NCI-H82 treated with DMSO at 0.1 percent for 48 hours (cell line): ENCODE results near the gene HNRNPK.

Source experiments
- DNase-seq: peaks from one replicate; lab custom pipeline; 2025; ENCODE audit not compliant: unreplicated experiment; lab: John Stamatoyannopoulos, UW

HNRNPK gene

DNA sequence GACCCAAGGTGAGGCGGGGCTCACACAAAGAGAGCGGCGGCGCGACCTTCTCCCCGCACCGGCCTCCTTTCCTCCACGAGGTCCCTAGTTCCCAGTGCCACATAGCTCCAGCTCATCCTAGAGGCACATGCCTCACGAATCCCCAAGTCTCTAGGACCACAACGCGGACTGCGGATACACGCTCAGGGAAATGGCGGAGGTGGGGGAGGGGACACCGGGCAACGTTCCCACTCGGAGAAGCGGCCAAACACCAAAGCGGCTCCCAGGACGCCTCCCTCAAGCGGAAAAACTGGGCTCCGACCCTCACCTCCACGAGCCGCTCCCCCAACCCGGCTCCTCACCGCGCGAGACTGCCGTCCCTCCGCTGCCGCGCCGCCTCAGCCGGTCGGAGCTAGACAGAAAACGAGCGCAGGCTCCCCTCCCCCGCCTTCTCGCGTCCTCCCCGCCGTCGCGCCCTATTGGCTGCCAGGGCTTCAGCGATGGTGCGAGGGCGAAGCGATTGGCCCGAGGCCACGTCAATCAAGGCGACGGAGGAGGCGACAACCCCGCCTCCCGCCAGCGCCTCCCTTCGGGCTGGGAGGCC is at the start of gene HNRNPK:
TSS of gene HNRNPK (minus strand) at position 404 of the 583 bp plus-strand sequence. CDS start 1,963 bp downstream, outside the sequence.
- DNase-seq: peak; percentile 79

DNA sequence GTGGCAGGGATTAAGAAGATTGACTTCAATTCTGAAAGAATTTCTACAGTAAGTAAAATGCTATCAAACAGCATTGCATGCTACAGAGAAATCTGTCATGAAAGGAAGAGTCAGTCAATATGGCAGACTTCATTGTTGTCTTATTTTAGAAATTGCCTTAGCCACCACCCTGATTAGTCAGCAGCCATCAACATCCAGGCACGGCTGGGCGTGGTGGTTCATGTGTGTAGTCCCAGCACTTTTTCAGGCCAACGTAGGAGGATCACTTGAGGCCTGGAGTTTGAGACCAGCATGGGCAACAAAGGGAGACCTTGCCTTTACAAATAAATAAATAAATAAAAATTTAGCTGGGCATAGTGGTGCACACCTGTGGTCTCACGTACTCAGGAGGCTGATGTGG is 47.2 kb upstream of the HNRNPK start:
- no peak for DNase-seq

DNA sequence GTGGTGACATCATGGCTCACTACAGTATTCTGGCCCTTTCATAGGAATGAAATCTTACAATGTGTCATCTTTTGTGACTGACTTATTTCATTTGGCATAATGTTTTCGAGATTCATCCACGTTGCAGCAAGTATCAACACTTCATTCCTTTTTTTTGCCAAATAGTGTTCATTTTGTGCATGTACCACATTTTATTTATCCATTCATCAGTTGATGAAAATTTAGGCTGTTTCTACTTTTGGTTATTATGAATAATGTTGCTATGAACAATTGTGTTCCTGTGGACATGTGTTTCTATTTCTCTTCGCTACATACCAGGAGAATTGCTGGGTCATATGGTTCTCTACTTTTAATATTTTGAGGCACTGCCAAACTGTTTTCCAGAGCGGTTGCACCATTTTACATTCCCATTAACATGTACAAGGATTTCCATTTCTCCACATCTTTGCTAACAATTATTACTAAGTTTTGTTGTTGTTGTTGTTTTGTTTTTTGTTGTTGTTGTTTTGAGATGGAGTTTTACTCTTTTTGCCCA is 44.1 kb upstream of the HNRNPK start:
- DNase-seq: no peak

DNA sequence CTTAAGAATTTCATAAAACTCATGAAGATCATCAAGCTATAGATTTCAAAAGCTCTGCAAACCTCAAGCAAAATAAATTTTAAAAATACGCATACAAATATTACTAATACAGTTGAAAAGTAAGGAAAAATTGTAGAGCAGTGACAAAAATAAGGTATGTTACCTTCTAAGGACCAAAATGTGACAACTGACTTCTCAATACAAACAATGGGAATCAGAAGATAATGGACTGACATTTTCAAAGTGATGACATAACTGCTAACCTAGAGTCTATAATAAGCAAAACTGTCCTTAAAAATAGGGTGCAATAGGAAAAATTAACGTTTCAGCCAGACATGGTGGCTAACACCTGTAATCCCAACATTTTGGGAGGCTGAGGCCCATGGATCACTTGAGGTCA is 27.6 kb upstream of the HNRNPK start:
- no peak for DNase-seq

DNA sequence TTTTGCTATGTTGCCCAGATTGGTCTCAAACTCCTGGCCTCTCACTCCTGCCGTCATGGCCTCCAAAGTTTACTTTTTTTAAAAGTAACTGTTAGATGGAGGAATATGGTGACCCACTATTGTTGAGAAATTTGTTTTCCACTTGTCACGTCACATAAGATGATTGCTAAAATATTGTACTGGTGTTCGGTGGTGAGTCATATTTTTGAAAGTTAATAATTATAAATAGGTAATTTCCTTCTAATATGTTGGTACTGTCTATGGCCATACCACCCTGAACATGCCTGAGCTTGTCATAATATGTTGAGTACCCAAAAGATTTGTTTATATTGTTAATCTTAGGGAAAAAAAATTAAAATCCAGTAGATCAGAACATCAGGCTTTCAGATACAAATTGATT is 23.2 kb upstream of the HNRNPK start:
- DNase-seq: no peak

DNA sequence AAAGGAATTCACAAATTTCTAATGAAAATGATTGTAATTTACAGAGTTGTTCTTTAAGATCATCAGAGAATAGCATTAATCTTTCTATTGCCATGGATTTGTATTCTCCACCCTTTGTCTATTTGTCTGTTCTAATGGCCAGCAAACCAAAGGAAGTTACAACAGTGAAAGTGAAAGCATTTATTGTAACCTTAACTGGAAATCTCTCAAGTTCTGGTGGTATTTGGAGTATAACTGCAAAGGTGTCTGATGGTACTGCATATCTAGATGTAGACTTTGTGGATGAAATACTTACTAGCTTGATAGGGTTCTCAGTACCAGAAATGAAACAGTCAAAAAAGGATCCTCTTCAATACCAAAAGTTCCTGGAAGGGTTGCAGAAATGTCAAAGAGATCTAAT is 22.3 kb upstream of the HNRNPK start:
- no peak for DNase-seq

DNA sequence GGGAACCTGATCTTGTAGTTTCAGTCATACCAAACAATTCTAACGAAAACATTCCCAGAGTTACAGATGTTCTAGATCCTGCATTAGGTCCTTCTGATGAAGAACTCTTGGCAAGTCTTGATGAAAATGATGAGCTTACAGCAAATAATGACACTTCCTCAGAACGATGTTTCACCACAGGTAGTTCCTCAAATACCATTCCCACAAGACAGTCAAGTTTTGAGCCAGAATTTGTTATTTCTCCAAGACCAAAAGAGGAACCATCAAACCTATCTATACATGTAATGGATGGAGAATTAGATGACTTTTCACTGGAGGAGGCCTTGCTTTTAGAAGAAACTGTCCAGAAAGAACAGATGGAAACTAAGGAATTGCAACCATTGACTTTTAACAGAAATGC is 21.6 kb upstream of the HNRNPK start:
- DNase-seq: no peak

DNA sequence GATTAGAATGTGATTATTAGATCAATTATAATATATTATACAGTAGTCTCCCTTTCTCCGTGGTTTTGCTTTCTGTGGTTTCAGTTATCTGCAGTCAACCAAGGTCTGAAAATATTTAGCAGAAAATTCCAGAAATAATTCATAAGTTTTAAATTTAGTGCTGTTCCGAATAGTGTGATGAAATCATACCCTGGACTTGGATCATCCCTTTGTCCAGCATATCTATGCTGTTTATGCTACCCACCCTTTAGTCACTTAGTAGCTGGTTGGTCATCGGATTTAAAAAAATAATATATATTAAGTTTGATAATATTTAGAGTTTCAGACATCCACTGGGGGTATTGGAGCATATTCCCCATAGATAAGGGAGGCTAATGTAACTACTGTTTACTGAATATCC is 20.2 kb upstream of the HNRNPK start:
- no peak for DNase-seq

DNA sequence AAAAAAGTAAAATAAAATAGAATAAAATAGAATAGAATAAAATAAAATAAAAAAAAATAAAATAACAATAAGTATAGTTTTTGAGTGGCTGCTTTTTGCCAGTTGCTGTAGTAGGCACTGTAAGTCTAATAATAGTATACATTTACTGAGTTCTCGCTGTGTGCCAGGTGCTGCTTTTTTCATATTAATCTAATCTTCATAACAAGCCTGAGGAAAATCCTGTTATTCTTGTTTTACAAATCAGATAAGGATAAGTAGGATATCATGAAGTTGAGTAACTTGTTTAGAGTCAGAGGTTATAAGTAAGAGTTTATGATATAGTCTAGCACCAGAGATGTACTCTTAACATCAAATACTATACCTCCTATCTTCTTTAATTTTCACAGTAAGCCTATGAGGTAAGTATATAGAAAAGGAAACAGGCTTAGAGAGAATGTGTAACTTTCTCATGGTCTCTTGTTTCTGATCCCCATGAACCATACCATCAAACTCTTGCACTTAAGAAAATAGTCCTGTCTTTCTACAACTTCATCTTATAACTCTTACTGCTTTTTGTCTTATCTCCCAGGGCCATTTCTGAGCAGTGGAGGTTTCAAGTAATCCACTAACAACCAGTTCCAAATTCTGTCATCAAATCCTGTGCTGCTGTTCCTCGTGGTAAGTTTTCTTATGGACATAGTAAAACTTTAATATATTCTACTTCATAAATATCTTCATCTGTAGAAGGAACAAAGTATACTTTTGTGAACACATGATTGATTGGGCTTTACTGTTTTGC is 19.3 kb upstream of the HNRNPK start:
- no peak for DNase-seq

DNA sequence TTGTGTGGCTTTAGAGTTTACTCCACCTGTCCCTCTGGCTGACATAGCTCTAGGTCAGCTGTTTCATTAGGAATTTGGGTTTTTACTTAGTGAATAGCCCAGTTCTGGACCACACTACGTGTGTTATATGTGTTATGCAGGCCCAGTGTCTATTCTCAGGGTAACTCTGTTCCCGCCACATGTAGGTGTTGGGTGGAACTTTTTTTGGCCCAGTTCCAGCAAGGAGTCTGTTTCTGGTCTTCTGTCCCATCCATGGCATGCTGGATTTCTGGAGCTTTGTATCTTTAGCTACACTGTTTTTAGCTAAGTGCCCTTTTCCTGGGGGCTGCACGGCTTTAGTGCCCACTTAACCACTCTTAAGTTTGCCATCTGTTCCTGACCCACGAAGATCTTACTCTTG is 16.1 kb upstream of the HNRNPK start:
- no peak for DNase-seq

DNA sequence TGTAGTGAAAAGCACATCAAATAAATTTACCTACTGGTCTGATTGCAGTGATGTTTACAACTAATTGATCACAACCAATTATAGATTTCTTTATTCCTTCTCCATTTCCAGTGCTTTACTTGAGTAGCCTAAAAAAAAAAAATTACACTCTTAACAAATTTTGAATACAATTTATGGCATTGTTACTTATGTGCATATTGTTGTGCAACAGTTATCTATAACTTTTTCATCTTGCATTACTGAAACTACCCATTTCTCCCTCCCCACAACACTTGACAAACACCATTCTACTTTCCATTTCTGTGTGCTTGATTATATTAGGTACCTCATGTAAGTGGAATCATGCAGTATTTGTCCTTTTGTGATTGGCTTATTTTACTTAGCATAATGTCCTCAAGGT is 12.9 kb upstream of the HNRNPK start:
- no peak for DNase-seq

DNA sequence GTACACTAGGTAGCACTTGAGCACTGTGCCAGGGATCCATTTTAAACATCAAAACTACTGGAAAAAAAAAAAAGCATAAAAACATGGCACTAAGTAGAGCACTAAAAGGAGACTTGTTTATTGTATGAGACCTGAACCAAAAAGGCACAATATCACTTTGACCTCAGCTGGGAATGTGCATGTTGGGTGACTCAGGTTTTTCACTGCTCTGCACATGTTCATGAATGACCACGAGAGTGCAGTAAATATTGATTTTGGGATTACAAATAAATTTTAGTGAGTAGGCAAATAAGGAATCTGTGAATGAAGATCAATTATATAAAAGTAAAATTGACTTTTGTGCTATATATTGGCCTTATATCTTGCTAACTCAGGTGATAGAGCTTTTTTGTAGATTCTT is 12.4 kb upstream of the HNRNPK start:
- no peak for DNase-seq

DNA sequence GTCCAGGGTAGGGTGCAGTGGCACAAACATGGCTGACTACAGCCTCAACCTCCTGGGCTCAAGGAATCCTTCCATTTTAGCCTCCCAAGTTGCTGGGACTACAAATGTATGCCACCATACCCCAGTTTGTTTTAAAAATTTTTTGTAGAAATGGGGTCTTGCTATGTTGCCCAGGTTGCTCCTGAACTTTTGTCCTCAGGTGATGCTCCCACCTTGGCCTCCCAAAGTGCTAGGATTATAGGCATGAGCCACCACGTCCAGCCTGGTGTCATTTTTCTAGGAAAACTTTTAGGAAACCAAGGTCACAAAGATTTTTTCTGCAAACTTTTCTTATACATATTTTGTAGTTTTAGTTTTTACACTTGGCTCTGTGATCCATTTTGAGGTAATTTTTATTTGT is 11.3 kb upstream of the HNRNPK start:
- DNase-seq: no peak

DNA sequence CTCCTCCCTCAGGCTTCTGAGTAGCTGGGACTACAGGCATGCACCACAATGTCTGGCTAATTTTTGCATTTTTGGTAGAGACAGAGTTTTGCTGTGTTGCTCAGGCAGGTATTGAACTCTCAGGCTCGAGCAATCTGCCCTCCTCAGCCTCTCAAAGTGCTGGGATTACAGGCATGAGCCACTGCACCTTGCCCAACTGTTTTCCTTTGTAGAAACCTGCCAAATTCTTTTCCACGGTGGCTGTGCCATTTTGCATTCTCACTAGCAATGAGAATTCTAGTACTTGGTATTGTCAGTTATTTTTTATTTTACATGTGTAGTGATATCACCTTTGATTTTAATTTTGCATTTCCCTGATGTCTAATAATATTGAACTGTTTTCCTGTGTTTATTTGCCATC is 8.4 kb upstream of the HNRNPK start:
- no peak for DNase-seq

DNA sequence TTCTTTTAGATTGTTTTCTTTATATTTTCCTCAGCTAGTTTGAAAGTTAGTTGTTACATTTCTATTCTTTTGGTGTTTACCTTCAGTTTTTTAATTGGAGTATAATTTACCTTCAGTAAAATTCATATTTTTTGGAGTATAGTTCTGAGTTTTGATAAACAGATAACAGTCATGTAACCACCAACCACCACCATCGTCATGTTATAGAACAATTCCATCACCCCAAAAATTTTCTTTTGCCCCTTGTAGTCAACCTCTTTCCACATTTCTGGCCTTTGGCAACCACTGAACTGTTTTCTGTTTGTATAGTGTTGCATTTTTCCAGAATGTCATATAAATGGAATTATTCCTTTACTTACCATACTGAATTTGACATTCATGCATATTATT is 7.4 kb upstream of the HNRNPK start:
- DNase-seq: no peak

DNA sequence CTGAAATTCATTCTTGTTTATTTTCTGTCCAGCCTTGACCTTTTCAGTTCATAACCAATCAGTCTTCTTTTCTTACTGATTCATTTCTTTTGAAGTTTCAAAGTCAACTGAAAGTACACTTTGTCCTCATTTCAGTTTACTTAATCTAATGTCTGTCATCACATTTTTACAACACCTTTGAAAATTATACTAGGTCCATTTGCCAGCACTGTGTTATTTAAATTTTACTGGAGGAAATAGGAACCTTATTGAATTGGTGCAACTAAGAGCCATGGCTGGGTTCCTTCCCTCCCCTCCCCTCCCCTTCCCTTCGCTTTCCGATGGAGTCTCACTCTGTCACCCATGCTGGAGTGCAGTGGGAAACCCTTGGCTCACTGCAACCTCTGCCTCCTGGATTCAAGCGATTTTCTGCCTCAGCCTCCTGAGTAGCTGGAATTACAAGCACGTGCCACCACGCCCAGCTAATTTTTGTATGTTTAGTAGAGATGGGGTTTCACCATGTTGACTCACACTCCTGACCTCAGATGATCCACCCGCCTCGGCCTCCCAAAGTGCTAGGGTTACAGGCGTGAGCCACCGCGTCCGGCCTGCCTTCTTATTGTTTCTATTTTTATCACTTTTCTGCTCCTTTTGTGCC is 6.9 kb upstream of the HNRNPK start:
- DNase-seq: no peak

DNA sequence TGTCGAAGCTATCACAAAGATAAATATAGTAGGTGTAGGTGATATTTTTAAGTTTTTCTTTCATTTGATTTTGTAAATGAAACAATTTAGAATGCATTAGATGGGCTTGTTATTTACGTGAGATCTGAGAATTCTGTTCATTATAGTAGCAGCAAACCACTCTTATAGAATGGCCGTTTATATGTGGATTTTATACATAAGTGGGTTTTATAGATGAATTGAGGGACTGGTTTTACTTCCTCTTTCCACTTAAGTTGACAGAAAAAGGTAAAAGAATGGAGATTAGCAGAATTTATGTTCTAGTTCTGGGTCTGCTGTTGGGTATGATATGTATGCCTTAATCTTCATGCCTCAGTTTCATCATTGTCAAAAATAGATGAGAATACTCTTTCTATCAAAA is 6.2 kb upstream of the HNRNPK start:
- no peak for DNase-seq

DNA sequence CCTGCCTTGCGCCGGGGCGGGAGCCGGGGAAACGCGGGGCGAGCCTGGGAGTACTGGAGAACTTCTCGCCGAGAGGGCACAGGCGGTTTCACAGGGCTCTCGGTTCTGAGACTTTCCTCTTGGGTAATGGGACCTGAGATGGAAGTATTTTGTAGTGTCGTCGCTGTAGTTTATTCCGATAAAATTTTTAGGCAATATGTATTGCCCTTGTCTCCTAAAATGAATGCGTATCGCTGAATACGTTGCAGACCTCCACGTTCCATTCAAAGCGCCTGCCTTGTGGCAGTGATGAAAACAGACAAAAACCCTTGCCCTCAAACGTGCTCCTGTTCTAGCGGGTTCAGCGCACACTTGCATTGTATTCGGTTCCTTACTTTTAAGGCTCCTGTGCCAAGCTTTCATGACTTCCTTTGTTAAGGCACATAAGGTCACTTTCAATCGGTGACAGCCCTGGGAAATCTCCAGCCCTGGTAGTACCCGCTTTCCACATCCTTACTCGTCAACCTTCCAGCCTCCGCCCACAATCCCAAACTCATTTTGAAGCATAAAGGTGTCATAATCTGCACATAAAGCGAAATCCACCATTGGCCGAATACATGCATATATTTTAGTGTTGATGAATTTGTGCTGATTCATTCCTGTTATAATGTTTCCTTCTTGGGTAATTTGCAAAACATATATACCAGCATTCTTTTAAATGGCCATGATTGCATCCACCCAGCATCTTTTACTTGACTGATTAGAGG is 1.3 kb upstream of the HNRNPK start:
- no peak for DNase-seq

DNA sequence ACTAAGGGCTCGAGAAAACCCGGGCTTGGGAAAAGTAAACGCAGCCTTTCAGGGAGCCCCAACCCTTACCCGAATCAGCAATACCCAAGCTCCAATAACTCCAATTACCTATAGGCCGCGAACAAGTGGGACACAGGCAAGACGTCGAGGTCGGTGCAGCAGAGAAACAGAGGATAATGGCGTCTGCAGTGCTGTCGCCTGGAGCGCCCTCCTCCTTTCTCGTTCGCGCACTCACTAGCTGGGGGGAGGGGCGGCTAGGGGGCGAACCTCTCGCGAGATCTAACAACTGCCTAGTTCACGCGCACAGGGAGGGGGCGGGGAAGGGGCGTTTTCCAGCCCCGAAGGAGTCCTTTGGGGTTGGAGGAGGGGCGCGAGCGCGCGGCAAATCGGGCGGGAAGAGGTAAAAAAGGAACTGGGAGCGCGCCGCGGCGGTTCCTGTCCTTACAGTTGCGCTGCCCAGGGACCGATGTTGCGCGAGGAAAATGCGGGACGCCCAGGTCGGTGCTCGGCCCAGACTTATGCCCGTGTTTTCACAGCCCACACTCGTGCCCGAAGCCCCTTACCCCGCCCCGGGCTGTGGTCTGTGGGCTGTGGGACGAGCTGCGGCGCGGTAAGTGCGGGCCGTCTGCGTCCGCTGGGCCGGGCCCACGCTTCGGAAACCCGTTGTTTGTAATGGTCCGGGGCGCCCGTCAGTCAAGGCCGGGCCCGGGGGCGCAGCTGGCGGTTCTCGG is 545 bp upstream of the HNRNPK start, which contains the start of gene RMI1:
TSS of gene RMI1 (plus strand) at position 411 of the 731 bp plus-strand sequence. CDS start 20,182 bp downstream, outside the sequence.
- peak; percentile 88 for DNase-seq

DNA sequence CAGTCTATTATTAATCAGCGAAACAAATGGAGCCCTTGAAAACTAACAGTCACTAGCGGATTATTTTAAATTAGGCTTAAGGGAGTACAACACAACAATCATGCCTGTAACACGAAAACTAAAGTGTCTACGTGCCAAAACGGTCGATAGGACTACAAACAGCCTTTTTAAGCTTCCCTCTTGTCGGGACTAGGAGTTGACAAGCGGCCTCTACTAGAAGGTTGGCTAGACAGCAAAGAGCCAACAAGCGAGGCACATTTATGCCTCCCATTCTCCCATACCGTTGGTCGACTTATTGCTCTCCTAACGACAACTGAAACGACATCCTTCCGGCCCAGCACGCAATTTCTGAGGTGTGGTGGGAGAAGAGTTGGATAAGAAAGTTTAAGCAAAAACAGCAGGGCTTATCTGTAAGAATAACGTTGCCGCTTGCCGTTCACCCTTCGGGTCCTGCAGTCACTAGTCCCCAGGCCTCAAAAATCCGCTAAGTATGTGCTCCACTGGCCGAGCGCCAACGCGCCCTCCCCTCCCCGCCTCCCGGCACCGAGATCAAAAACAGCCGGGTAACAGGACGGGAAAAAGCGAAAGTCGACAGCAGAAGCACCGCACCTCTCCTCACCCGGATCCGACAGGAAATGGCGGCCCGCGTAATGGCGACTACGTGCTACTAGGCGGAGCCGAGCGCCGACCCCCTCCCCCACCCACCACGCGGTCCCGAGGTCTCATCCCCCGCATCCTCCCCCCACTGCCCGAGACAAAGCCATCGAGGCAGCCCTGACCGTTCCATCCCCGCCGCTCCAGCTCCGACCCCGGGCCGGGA is 813 bp downstream of the HNRNPK start:
- DNase-seq: peak; percentile 34
